Activated T-helper 1 cell treated with Interleukin-2 at 50 U/mL for 16 hours (primary cell): Measurements from ENCODE around the gene IGSF21.
"Not testable (repeated sequence)": the region's sequence is repeated elsewhere in the genome, so short reads cannot be mapped to it uniquely, and the experiment has no call there.

Source experiments
- DNase-seq: peaks from one replicate; pipeline ENCODE4 v3.0.0-alpha.2; 2020; ENCODE audit warnings: low read depth

Gene IGSF21

DNA sequence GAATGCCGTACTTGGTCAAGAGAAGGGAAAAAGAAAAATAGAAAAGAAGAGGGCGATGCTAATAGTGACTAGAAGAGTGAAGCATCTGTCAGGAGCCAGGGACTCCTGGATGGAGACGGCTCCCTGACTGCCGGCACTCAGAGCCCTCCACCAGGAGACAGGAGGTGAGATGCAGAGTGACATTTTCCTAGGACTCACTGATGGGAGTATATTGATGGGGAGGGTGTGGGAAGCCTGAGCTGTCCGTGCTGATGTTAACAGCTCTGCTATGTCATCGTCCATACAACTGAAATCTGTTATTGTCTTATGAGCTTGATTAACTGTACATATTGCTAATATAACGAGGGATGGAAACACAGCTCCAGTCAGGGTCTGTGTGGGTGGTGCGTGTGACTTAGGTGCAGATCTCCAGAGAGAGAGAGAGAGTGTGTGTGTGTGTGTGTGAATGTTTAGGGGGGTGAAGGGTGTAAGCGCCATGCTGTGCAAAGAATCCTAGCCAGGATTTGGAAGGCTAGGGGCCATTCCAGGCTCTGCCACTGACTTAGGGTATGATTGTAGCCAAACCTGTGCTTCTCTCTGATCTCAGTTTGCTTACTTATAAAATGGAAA, 250.1 kb downstream of the IGSF21 start:
- no peak for DNase-seq

DNA sequence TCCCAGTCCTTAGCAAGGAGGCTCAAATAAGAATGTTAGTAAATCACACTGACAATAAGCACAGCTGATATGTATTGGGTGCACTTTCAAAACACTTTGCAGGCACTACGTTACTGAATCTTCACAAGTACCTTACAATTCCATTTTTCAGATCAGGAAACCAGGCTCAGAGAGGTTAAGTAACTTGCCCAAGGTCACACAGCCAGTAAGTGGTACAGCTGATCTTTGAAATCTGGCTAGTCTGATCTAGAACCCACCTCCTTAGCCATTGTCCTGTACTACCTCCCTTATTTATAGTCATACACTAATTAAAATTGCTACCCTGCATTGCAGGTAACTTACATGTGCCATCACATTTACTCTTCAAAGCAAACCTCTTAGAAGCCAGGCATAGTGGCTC, 251.0 kb downstream of the IGSF21 start:
- DNase-seq, result no peak

- no peak for DNase-seq
These were observed 252.7 kb downstream of the IGSF21 start for GRCh38 chr1:18360251-18360650.

DNA sequence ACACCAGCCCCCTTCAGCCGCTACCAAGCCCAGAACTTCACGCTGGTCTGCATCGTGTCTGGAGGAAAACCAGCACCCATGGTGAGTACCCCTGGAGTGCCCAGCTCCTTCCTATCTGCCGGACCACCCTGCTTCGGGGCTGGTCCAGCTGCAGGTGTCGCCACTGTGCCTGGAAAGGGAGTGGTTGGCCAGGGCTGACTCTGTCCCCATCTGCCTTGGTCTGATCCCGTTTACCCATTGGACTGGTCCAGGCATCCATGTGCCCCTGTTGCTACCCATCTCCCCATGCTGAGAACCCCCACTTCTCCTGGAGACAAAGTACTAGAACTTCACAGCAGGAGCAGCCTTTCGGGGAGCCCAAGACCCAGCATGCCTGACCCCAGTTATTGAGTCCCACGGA, 254.6 kb downstream of the IGSF21 start:
- no peak for DNase-seq

- no peak for DNase-seq
These were observed 255.8 kb downstream of the IGSF21 start for GRCh38 chr1:18363436-18363835.

GRCh38 chr1:18365099-18365705, 257.6 kb downstream of the IGSF21 start:
- DNase-seq, result no peak

GRCh38 chr1:18372505-18372904, 264.9 kb downstream of the IGSF21 start:
- DNase-seq, result not testable (repeated sequence)

DNA sequence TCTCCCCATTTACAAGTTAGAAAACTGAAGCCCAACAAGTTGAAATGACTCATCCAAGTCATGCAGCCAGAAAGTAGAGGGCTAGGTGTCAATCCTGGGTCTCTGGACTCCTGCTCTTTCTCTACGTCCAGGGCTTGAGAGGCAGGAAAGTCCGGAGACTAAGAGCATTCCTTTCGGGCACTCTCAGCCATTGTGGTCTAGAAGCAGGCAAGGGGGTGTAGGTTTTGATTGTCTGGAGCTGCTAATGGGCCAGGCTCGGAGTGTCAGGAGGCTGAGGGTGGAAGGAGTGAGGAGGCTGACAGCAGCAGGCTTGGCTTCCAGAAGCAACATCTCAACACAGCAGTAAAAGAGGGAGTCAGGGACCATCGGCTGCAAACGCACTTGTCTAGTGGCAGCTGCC, 265.6 kb downstream of the IGSF21 start:
- no peak for DNase-seq

DNA sequence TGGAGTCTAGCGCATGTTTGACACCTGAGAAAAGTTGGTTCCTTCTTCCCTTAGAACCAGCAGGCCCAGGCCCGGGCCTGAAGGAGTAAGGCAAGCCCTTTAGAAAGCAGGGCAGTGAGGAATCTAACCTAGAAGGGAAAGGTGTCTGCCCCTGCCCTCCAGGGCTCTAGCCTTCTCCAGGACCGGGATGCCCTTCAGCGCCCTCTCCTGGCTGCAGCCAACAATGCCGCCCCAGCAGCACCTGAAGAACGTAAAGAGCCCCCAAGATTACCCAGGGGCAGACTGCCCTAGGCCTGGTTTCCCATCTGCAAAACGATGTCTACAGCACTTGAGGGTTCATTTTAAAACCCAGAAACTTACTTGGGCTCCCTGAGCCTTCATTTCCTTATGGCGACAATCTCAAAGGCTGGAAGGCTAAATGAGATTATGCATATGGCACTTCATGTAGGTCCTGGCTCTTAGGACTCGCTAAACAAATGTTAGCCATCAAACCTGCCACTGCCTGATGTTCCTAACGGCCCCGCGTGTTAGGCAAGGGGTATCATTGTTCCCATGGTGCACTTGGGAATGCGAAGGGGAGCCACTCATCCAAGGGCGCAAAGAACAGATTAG, 266.4 kb downstream of the IGSF21 start:
- no peak for DNase-seq

- no peak for DNase-seq
These were observed 269.1 kb downstream of the IGSF21 start for GRCh38 chr1:18376661-18377060.

DNA sequence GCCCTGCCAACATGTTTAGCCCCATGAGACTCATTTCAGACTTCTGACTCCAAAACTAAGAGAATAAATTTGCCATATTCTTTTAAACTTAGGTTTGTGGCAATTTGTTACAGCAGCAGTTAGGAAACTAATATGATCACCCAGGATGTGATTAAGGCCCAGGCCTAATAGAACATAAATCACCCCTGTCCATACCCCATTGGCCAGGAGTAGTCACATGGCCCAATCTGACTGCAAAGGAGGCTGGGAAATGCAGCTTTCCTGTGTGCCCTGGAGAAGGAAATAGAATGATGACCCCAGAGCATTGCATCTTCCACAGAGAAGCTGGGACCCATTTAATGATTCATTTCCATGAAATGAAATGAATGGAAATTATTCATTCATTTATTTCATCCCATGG, 272.7 kb downstream of the IGSF21 start:
- DNase-seq, result no peak

GRCh38 chr1:18384059-18384458, 276.5 kb downstream of the IGSF21 start:
- DNase-seq, result no peak

GRCh38 chr1:18384471-18384870, 276.9 kb downstream of the IGSF21 start:
- DNase-seq, result no peak

DNA sequence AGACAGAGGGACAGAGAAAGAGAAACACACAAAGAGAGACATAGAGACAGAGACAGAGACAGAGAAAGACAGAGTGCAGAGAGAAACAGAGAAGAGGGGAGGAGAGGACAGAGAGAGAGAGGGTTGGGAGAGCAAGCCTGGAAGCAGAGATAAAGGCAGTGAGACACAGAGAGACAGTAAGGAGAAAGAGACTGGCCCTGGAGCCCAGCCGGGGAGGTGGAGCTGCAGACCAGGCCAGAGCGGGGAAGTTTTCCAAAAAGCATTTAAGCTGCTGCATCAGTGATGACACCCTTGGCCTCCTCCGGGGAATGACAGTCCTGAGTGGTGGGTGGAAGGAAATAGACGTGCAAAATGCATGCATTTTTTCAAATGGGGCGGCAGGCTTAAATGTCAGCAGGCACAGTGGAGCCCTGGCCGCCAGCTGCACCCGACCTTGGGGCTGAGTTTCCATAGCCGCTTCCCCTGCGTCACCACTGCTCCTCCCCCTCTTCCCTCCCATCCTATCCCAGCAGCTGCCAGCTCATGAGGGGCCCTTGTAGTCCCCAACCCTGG, 277.7 kb downstream of the IGSF21 start:
- no peak for DNase-seq

DNA sequence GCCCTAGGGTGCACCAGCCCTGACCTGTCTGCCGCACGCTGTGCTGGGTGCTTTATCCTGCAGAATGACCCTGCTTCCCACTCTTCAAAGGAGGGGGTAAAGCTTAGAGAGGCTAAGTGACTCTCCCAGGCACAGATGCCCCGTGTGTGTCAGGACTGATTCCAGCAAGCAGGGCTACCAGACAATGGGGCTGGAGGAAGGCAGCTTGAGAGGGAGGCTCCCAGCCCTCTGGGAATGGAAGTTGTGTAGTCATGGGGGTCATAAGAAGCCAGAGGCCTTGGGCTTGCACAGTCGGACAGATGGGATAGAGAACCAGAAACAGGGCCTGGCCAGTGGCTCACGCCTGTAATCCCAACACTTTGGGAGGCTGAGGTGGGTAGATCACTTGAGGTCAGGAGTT, 279.0 kb downstream of the IGSF21 start:
- DNase-seq, result no peak

- no peak for DNase-seq
These were observed 279.7 kb downstream of the IGSF21 start for GRCh38 chr1:18387307-18387706.

DNA sequence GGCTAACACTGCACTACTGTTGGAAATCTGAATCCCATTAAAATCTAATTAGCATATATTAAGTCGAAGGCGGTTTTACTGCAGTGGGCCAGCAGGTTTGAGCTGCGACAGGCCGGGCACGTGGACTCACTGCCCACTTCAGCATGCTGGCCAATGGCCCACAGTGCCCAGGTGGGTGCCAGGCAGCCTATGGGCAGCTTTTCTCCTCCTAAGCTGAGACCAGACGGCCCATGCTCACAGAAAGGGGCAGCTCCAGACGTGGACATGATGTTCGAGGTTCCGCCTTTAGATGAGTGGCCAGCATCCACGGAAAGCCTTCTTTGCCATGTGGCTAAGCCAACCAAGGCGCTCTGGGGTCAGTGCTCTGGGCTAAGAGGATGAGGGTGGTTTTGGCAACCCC, 283.4 kb downstream of the IGSF21 start:
- no peak for DNase-seq

DNA sequence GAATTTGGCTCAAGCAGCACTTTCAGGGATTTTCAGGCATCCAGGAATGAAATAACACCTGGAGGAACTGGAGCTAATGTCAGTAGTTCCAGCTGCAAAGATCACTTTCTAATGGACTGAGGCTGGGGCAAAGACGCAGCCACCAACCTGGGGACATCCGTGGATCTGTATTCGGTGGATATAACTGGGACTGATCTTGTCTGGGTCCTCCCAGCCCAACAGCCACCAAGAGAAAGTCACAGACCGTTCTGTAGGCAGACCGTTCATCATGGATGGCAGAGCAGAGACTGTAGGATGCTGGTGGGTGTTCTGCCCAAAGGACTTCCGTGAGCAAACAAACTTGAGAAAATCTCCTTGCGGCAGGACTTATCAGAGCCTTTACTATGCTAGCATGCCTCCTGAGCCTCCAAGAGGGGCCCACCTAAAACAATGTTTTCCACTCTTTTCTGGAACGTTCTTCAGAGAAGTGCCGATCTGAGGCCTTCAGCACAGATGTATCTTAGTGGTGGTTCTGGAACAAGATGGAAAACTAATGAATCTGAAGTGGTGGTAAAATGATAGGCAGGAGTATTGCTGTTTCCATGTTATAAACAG, 287.1 kb downstream of the IGSF21 start:
- DNase-seq, result no peak

GRCh38 chr1:18396247-18396980, 288.8 kb downstream of the IGSF21 start:
- no peak for DNase-seq

- DNase-seq, result no peak
These were observed 290.0 kb downstream of the IGSF21 start for GRCh38 chr1:18397641-18398040.

- no peak for DNase-seq
These were observed 291.4 kb downstream of the IGSF21 start for GRCh38 chr1:18398791-18399530.
